ENCODE data around the gene NAB1.
"Not testable (repeated sequence)": the region's sequence is repeated elsewhere in the genome, so short reads cannot be mapped to it uniquely, and the experiment has no call there.

NAB1 gene

DNA sequence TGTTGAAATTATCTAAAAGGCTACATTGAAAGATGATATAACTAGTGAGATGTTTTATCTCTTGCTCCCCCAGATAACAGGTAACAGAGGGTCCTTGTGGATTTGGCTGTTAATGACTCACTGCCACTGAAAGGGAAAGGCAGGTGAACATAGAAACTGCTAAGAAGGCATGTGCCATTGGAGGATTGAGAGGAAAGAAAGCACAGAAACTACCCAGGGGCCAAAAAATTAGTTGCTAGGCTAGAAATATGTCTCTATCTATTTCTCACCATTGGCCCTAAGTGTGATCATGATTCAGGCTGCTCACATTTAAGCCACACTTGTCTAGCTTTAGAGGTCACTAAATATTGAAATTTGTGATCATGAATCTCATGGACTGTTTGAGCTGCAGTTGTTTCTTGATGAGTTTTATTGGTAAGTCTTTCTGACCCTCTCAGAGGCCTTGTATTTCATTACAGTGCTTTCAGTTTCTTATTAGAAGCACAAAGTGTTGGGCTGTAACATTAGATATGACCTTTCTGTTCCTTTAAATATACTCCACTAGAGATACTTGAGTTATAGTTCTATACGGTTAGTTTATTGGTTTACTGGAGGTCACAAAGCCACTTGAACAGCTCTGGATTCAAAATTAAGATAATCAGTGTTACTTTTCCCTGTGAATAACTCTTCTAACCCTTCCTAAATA is 26.2 kb downstream of the NAB1 start:
- FAIRE-seq, result no peak

DNA sequence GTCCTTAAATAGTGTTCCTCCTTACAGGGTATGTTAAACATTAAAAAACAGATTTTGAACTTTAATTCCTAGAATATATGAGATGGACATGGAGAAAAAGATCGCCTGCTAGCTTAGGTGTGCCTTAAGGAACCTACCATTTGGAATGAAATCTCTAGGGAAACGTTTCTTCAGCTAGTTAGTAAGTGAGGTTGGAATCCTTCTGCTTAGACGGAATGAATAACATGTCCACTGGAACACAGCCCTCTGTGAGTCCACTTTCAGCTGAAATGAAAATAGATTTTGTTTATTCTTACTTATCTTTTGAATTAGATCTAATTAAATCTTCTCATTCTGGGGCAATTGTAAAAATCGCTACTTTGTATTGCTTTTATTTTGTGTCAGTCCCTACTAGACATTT is 28.4 kb downstream of the NAB1 start:
- no peak for FAIRE-seq

DNA sequence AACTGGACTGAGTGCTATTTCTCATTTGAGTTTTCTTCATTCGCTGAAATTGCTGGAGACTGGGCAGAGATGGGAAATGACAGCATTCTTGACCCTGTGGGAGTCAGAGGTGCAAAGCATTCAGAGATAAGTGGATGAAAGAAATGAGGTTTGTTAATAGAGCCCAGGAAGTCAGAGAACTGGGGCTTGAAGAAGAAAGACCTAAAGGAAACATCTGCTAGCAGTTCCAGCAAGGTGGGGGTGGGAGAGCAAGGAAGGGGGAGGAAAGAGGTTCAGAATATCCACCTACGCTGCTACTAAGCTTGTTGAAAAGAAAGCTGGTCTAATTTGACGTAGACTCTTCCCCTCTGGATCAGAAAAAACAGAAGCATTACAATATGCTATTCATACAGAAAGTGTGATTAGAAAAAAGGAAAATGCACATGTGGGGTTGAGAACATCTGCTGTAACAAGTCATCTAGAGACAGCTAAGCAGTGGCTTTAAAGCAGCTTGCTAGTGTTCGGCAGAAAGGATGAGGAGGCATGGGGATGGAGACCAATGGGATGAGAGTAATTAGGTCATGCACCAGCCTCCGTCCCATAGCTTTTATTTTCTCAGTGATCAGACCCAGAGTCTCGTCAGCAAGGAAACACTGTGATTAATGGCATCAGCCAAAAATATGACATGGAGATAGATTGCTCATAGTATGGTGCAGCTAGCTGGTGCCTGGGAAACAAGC is 29.7 kb downstream of the NAB1 start:
- FAIRE-seq, result no peak

DNA sequence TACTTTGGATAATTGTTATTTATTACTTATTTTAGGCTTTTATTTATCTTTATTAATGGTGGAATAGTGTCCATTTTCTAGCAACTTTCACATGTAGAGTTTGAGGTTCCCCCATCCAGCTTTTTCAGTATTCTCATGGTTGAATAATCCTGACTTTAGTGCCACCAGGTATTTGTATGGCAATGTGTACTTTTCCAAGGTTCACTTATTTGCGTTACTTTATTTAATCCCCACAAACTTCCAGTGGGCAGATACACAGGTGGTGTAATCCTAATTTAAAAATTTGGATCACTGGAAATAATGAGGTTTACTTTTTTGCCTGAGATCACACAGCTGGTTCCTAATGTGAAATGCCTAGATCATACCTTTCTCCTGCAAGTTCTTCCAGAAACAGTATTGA is 30.5 kb downstream of the NAB1 start:
- FAIRE-seq, result no peak

DNA sequence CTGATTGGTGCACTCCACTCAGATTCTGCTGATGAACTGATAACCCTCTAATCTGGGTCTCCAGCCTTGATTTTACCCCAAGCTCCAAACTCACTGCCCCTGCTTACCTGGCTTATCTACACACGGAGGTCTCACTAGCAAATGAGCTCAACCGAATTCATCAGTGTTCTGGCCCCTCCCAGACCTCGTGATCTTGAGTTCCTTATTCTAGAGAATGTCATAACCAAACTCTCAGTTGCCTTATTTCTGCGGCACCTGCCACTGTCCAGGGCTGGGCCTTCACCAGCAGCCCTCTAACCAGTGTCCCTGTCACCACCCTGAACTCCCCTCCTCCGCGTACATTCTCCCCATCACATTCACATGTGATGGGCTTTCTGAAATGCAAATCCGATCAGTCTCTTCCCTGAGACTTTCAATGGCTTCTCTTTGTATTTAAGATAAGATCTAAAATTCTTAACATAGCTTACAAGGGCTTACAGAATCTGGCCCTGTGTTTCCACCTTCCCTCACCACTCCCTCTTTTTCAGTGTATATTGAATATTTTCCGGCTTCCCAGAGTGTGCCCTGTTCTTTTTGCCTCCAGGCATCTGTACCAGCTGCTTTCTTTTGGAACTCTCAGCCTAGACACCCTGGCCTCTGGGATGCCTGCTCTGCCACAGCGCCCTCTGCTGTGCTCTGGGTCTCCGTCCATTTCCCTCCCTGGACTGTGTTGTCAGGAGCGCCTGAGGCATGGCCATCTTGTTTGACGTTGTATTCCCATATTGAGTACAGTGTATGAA is 31.1 kb downstream of the NAB1 start:
- no peak for FAIRE-seq

DNA sequence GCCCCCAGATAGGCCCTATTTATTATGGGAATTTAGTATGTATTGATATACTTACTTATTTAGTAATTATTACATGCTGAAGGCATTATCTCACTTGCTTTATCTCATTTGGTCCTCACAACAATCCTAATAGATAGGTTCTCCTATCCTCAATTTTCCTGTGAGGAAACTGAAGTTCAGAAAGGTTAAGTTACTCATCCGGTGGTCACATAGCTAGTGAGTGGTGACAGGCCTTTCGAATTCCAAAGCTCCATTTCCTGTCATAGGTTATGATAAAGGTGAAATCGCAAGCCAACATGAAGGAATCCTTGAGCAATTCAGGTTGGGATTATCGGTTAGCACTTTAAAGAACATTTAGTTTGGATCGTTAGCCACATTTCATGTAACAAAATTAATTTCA is 33.3 kb downstream of the NAB1 start:
- FAIRE-seq, result no peak

DNA sequence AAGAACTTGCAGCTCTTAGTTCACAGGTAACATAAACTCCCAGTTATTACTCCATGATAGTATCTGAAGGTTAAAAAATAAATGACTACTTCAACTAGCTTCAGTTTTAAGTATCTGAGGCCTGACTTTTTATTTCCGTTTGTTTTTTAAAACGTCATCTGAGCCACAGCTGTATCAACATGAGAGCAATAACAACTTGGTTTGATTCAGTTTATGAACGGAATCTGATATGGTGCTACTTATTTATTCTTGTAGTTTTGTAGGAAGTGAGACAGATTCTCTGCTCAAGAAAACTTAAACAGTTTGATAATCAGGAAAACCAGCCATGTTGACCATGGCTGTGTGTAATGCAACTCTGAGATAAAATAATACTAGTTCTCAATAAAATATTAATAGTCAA is 34.9 kb downstream of the NAB1 start:
- no peak for FAIRE-seq

DNA sequence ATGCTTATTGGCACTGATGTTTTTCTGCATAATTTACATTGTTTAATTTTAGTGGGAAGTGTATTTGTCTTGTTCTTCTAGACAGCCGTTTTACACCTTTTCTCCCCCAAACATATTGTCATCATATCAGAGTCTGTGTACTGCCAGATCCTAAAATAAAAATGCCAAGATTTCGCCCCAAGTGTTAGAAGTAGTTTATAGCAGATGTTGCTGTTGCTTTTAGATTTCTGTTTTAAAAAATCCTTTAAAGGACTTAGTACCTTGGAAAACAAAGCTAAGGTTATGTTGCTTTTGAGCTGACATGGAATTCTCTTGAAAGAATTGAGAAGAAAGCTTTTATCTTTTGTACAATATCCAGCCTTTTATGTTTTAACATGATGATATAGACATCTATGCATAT is 36.0 kb downstream of the NAB1 start:
- no peak for FAIRE-seq

DNA sequence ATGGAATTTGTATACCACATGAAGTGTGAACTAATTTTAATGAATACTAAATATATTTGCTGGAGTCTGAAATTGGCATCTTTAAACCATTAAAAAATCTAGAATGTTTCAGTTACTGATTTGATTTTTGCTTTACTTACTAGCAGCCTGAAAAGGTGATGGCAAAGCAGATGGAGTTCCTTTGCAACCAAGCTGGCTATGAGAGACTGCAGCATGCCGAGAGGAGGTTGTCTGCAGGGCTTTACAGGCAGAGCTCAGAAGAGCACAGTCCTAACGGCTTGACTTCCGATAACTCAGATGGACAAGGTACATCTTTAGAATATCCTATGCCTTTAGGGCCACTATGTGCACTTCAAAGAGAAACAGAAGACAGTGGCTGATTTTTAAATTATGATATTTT is 36.5 kb downstream of the NAB1 start:
- FAIRE-seq, result no peak

DNA sequence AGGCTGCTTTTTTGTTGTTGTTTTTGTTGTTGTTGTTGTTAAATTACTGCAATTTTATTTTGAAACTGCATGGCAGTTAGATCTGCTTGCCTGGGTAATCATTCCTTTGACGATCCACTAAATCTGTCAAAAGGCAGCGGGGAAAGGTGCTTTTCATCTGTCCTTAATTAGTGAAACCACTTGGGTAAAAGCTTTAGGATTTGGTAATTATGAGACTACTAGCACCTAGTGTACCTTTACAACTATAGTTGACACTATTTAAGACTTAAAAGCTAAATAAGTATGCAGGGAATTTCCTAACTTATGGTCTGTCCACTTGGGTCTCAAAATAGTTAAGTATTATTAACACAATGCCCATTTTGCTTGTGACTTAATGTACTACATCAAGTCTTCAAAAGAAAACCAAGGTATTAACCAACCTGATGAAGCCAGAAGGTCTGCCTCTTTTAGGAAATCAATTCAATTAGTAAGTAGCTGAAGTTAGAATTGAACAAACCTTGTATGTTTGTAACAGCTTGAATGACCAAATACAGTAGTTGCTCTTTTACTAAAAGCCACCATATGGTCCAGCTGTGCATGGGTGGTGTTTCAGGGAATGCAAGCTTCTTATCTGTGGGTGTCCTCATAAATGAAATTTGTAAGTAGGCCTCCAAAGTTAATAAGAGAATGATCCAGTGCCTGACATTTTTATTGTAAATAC is 44.8 kb downstream of the NAB1 start:
- FAIRE-seq, result no peak

DNA sequence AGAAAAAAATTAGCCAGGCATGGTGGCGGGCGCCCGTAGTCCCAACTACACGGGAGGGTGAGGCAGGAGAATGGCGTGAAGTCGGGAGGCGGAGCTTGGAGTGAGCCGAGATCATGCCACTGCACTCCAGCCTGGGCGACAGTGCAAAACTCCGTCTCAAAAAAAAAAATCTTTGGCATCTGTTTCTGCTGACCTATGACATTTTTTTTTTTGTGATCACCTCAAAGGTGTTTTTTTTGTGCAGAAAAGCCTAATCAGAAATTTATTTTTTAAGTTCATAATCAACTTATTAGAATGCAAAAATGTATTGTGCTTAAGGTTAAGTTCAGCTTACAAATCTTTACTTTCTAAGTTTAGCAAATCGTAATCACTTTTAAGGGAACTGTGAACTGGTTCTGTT is 45.6 kb downstream of the NAB1 start:
- FAIRE-seq, result no peak

DNA sequence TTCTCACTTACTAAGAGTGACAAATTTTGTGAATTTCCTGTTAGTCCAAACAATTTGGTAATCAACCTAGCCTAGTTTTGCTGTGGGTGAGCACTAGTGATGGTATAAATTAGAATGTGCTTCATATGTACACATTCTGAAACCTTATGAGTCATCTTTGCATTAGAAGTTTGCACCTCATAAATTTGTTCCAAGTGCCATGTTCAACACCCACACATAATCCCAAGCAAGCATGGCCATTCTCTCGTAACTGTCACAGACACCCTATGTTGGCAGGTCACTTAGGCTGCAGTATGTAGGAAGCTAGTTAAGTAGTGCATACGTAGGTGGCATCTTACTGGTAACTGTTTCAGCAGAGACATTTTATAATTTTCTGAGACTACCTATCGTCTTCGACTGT is 46.9 kb downstream of the NAB1 start:
- FAIRE-seq, result no peak

DNA sequence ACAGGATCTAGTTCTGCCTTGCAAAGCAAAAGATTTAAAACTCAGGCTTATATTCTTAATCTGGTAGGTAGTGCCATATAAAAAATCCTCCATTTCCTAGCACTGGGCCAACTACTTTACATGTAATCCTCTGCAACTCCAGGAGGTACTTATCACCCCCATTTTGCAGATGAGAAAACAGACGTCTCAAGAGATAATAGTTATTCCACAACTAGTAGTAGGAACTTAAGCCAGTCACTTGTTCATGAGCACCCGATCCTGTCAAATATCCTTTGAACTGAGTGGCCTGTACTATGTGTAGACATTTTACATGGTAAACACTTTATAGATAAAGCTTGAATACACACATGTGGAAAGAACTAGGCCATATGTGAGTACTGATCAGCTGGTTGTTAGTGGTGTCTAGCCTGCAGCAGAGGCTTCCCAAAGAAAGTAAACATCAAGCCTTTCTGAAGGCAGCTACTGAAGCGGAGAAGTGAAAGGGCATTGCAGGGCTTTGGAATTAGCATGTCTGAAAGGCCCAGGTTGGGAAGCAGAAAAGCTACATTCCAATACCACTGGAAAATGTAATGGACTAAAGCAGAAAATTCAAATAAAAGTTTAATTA is 48.0 kb downstream of the NAB1 start:
- no peak for FAIRE-seq

DNA sequence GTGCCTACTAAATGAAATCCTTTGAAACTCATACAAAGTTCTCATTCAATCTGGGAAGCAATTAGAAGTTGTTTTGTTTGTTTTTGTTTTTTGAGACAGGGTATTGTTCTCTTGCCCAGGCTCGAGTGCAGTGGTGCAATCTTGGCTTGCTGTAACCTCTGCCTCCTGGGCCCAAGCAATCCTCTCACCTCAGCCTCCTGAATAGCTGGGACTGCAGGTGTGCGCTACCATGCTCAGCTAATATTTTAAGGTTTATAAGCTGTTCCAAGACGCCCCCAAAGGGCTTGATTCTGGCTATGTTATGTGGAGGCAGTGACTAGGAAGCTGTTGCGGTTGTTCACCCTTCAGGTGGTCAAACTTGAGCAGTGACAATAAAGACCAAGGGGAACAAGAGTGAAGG is 48.5 kb downstream of the NAB1 start:
- no peak for FAIRE-seq

DNA sequence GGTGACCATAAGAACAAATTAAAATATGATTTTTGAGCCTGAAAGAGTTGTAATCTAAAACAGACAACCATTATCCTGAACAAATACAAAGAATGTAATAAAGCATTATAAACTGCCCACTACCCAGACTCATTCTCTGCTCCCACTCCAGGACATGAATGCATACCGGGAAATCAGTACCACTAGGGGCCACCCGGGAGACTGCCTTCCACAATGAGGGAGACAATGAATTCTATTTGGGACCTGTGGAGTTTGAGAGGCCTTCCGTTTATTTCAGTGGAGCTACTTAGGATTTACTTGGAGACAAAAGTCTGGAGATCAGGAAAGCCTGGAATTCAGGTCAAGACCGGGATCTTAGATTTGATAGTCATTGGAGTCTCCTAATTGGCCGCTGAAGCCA is 50.0 kb downstream of the NAB1 start:
- no peak for FAIRE-seq

DNA sequence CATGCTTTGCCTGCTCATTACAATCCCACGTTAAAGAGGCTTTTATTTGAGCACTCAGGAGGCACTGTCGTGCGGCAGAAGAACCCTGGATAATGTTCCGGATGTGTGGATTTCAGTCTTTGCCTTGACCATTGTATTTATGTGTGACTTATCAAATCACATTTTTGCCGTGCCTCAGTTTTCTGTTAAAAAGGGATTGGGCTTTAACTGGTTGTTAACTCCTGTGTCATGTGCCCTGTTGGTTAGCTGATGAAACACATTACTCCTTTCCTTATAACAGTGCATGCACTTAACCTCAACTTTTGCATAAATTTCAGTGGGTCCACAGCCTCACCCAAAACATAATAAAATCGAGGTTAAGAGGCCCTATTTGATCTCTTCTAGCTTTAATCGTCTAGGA is 52.7 kb downstream of the NAB1 start:
- FAIRE-seq, result no peak

DNA sequence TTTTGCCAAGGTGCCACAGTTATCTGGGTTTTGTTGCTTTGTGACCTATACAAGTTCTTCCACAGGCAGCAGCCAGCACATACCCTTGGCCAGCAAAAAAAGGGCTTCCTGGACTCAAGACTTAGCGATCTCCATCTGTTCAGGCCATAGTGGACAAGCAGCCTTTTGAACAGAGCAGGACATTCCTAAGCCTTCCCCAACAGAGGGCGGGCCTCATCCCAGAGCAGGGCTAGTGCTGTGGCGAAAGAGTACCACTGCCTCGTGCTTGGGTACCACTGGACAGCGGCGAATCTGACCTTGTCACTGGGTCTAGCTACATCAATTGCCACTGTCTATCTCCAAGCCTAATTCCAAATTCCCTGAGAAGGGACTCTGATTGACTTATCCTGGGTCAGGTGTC is 56.4 kb downstream of the NAB1 start:
- FAIRE-seq, result no peak

DNA sequence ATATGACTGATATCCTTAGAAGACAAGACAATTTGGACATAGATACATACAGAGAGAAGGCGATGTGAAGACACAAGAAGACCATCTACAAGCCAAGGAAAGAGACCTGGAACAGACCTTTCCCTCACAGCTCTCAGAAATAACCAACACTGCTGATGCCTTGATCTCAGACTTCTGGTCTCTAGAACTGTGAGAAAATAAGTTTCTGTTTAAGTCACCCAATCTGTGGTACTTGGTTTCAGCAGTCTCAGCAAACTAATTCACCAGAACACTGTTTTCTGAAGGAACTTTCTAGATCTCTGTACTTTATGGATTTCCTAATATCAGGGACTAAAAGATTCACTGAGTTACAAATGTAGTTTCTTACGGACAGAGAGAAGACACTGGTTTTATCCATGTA is 58.8 kb downstream of the NAB1 start:
- no peak for FAIRE-seq

DNA sequence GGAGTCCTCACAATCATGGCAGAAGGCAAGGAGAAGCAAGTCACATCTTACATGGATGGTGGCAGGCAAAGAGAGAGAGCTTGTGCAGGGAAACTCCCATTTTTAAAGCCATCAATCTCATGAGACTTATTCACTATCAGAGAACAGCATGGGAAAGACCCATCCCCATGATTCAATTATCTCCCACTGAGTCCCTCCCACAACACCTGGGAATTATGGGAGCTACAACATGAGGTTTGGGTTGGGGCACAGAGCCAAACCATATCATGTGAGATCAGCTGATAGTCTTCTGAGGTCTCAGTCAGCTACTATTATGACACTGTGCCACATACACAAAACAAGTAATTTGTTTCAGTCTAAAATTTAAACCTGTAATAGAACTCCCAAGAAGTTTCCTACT is 59.8 kb downstream of the NAB1 start:
- FAIRE-seq, result not testable (repeated sequence)

DNA sequence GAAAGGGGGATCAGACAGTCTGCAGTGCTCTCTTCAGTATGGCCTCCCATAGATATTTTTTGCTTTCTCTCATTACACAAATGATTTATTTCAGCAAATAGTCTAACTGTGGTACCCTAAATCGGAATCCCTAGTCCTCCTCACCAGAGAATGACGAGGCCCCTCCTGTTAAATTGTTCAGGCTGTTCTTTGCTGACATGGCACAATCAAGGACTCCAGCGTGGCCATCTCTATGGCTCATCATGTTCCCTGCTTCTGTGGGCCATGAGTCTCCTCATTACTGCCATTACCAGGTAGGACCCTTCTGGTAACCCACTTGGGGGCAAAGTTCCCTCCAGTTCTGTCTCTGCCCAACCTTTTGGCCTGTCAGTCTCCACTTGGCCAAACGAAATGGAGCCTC is 62.2 kb downstream of the NAB1 start:
- FAIRE-seq, result no peak

DNA sequence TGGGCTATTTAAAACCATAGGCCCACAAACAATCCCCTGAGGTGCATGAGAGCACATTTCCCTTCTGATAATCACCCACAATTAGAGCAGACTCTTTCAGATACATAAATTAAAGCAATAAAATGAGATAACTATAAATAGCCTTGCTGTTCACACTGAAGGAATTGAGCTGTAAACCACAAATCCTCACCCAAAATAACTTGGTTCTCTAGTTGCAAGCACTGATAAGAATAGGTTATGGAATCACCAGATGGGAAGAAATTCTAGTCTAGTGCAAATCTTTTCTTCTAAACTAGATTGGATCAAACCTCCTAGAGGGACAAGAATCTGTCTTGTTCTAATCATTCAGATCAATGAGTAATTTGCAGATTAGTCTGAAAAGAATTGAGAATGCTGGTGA is 64.6 kb downstream of the NAB1 start:
- no peak for FAIRE-seq

DNA sequence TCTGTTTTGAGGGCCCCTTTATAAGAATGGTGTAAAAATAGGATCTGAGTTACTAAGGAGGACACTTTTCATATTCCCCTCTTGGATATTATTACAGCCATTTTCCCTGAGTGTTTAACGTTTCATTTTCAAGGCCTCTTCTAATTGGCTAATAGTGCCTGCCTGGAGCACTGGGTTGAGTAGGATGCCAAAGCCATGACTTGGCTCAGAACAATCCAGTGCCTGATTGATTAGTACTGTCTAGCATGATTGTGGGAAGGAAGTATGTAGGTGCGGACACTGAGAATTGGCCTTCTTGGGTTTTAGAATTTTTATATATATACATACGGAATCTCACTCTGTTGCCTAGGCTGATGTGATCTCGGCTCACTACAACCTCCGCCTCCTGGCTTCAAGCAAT is 66.1 kb downstream of the NAB1 start:
- no peak for FAIRE-seq

DNA sequence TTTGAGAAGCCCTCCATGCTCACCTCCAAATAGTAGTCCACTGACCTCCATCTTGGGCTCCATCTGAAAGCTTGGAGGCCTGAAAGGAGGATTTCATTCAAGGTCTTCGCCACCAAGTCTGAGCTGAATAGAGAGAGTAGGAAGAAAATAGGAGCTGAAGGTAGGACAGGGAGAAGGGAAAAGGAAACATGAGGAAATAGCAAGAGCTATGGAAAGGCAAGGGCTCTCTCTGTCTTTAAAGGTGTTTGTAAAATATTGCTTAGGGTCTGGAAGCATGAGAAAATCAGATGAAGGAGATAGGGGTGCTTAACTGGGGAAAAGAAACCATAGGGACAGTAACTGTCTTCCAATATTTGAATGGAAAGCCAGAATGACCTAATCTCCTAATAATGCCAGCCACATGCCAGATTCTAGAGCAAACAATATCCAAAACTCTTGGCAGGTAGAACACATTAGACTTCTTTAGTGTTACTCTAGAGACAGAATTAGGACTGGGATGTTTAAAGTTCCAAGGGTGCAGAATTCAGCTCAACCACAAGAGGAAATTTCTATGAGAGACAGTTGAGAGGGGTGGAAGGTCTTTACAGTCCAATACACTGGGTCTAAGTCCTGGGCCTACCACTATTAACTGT is 67.4 kb downstream of the NAB1 start:
- FAIRE-seq, result no peak
